Neural cell (in vitro differentiated cells): Measurements from ENCODE around the gene TECPR2.

Source experiments
- EP300 ChIP-seq: fragments of 450-650 bp; conservative IDR thresholded peaks from 2 replicates; pipeline ENCODE4 v1.6.1; 2014; ENCODE audit warnings: antibody characterized with exemption, mild to moderate bottlenecking, moderate library complexity; ENCODE audit not compliant: poor library complexity, severe bottlenecking
- EZH2 ChIP-seq: fragments of 200-600, 300-800 bp; shearing (Covaris generic), sonication (generic); IDR thresholded peaks from 2 replicates; pipeline ENCODE4 v1.6.1; 2014; ENCODE audit warnings: antibody characterized with exemption, low read length, borderline replicate concordance, mild to moderate bottlenecking; ENCODE audit not compliant: insufficient read depth, poor library complexity, severe bottlenecking
- POLR2AphosphoS5 ChIP-seq: IDR thresholded peaks from 2 replicates; pipeline ENCODE4 v1.6.1; 2012
- RAD21 ChIP-seq: fragments of 450-650 bp; conservative IDR thresholded peaks from 2 replicates; pipeline ENCODE4 v1.6.1; 2014; ENCODE audit warnings: antibody characterized with exemption, mild to moderate bottlenecking, moderate library complexity
- SMC3 ChIP-seq: fragments of 450-650 bp; conservative IDR thresholded peaks from 2 replicates; pipeline ENCODE4 v1.6.1; 2014; ENCODE audit warnings: antibody characterized with exemption, mild to moderate bottlenecking, moderate library complexity; ENCODE audit not compliant: poor library complexity
- TAF1 ChIP-seq: IDR thresholded peaks from 2 replicates; pipeline ENCODE4 v1.6.1; 2012; ENCODE audit warnings: low read depth
- TF ChIP-seq, protein P1 (sequence below): fragments of 450-650 bp; IDR thresholded peaks from 2 replicates; pipeline ENCODE4 v1.5.1; 2014; ENCODE audit warnings: antibody characterized with exemption, mild to moderate bottlenecking, moderate library complexity; ENCODE audit not compliant: poor library complexity, severe bottlenecking
- TF ChIP-seq, protein P2 (sequence below): IDR thresholded peaks from 2 replicates; pipeline ENCODE4 v1.6.1; 2012; ENCODE audit warnings: borderline replicate concordance

DNA sequence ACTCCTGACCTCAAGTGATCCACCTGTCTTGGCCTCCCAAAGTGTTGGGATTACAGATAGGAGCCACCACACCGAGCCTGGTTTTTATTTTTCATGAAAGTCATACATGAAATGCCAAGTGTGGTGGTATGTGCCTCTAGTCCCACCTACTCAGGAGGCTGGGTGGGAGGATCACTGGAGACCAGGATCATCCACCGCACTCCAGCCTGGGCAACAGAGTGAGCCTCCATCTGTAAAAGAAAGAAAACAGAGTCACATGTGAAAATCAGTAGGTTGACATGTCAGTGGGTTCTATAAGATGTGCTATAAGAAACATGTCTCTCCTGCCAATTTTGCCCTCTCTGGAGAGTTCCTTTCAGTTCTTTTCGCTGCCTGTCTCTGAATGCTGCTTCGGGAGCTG, 118.6 kb downstream of the TECPR2 start:
- TF ChIP-seq, protein P1, sequence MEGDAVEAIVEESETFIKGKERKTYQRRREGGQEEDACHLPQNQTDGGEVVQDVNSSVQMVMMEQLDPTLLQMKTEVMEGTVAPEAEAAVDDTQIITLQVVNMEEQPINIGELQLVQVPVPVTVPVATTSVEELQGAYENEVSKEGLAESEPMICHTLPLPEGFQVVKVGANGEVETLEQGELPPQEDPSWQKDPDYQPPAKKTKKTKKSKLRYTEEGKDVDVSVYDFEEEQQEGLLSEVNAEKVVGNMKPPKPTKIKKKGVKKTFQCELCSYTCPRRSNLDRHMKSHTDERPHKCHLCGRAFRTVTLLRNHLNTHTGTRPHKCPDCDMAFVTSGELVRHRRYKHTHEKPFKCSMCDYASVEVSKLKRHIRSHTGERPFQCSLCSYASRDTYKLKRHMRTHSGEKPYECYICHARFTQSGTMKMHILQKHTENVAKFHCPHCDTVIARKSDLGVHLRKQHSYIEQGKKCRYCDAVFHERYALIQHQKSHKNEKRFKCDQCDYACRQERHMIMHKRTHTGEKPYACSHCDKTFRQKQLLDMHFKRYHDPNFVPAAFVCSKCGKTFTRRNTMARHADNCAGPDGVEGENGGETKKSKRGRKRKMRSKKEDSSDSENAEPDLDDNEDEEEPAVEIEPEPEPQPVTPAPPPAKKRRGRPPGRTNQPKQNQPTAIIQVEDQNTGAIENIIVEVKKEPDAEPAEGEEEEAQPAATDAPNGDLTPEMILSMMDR, result no peak
- TF ChIP-seq RAD21 (no peak), TAF1 (no peak), EZH2 (no peak), EP300 (no peak), POLR2AphosphoS5 (no peak), SMC3 (no peak)
- TF ChIP-seq, protein P2, sequence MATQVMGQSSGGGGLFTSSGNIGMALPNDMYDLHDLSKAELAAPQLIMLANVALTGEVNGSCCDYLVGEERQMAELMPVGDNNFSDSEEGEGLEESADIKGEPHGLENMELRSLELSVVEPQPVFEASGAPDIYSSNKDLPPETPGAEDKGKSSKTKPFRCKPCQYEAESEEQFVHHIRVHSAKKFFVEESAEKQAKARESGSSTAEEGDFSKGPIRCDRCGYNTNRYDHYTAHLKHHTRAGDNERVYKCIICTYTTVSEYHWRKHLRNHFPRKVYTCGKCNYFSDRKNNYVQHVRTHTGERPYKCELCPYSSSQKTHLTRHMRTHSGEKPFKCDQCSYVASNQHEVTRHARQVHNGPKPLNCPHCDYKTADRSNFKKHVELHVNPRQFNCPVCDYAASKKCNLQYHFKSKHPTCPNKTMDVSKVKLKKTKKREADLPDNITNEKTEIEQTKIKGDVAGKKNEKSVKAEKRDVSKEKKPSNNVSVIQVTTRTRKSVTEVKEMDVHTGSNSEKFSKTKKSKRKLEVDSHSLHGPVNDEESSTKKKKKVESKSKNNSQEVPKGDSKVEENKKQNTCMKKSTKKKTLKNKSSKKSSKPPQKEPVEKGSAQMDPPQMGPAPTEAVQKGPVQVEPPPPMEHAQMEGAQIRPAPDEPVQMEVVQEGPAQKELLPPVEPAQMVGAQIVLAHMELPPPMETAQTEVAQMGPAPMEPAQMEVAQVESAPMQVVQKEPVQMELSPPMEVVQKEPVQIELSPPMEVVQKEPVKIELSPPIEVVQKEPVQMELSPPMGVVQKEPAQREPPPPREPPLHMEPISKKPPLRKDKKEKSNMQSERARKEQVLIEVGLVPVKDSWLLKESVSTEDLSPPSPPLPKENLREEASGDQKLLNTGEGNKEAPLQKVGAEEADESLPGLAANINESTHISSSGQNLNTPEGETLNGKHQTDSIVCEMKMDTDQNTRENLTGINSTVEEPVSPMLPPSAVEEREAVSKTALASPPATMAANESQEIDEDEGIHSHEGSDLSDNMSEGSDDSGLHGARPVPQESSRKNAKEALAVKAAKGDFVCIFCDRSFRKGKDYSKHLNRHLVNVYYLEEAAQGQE, result no peak
